ENCODE measurements around the gene CCR5AS.
"Not testable (repeated sequence)": the region's sequence is repeated elsewhere in the genome, so short reads cannot be mapped to it uniquely, and the experiment has no call there.

The CCR5AS gene

DNA sequence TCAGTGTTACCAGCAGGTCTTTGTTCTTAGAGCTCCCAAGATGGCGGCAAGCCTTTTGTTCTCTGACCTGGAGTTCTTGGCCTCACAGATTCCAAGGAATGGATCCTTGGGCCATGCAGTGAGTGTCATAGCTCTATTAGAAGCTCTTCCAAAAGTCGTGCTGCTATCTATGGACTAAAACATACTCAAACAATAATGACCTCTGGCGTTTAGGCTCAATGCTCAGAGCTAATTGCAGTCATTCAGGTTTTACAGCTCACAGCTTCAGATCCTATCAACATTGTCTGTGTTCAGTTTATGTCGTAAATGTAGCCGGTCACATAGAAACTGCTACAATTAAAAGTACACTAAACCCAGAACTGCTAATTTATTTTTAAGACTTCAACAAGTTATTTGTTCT lies 22.4 kb upstream of the CCR5AS start:
- DNase-seq (ENCODE audit: low read depth in 2 of 2): no peak

- DNase-seq (ENCODE audit: low read depth in 2 of 2): no peak
Observed at GRCh38 chr3:46427916-46428833, 21.3 kb upstream of the CCR5AS start.

DNA sequence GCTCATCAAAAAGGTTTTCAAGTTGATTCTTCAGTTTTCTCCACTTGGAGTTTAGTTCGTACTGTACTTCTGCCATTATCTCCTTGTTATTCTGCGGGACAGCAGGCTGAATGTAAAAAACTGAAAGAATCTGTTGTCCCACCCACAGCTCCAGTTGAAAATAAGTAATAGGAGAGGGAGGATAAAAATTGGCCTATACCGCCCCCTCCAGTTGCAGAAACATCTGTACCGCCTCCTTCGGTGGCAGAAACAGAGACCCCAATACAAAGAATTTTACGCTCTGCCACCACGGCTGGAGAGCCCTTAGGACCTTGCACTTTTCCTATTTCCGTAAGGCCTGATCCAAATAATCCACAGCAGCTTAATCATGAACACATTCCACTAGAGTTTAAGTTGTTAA lies 20.5 kb upstream of the CCR5AS start:
- DNase-seq (ENCODE audit: low read depth in 2 of 2): peak in 1 of 2 donors; percentile 27

GRCh38 chr3:46426476-46426875 lies 19.6 kb upstream of the CCR5AS start:
- DNase-seq (ENCODE audit: low read depth in 2 of 2): not testable (repeated sequence)

DNA sequence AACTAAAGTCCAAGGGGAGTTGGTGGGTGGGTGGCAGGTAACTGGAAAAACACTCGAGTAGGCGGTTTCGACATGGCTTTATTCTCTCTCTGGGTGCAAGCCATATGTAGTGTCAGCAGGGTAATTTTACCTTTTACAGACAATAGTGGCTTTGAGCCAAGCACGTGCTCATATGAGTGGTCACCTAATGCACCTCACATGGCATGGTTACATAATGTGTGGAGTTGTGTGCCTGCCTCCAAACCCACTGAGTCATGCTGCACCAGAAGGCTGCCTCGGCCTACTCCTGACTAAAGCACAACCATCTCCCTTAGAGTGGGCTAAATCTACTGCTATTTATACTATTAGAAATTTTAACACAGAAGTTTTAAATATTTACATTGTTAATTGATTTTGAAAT lies 16.7 kb upstream of the CCR5AS start:
- DNase-seq (ENCODE audit: low read depth in 2 of 2): peak; percentile 65 to 83

GRCh38 chr3:46422617-46423016 lies 15.8 kb upstream of the CCR5AS start:
- DNase-seq (ENCODE audit: low read depth in 2 of 2): peak in 1 of 2 donors; percentile 25

DNA sequence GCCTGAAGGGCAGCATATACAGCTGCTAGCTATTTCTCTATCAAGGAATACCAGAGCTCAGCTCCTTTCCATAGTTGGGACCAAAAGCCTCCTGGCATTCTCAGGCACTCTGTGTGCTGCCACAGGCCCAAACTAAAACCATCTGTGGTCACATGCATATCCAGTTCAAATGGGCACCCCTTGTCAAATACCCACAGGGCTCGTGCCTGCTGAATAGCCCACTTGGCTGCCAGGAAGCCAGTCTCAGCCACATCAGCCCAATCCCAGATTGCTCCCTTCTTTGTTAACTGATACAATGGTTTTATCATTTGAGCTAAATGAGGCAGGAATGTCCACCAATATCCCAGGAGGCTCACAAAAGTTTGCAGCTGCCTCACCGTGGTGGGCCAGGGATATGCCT lies 14.1 kb upstream of the CCR5AS start:
- no peak for DNase-seq (ENCODE audit: low read depth in 2 of 2)

DNA sequence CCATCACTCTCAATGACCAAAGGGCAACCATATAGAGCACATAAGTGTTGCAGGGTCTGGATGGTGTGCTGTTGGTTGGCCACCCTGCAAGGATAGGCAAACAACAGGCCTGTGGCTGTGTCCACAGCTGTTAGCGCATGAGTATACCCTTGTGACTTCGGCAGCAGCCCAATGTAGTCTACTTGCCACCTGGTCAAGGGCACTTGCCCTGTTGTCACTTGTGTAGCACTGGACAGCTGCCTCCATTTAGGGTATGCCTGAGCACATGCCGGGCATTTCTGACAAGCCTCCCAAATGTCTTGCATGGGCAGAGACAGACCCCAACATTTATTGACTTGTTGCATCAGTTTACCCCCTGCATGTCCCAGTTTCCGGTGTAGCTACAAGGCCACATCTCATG lies 12.9 kb upstream of the CCR5AS start:
- DNase-seq (ENCODE audit: low read depth in 2 of 2): no peak

GRCh38 chr3:46417841-46418611 lies 11.2 kb upstream of the CCR5AS start:
- DNase-seq (ENCODE audit: low read depth in 2 of 2): no peak

- DNase-seq (ENCODE audit: low read depth in 2 of 2): no peak
Observed at GRCh38 chr3:46416811-46417510, 10.1 kb upstream of the CCR5AS start.

DNA sequence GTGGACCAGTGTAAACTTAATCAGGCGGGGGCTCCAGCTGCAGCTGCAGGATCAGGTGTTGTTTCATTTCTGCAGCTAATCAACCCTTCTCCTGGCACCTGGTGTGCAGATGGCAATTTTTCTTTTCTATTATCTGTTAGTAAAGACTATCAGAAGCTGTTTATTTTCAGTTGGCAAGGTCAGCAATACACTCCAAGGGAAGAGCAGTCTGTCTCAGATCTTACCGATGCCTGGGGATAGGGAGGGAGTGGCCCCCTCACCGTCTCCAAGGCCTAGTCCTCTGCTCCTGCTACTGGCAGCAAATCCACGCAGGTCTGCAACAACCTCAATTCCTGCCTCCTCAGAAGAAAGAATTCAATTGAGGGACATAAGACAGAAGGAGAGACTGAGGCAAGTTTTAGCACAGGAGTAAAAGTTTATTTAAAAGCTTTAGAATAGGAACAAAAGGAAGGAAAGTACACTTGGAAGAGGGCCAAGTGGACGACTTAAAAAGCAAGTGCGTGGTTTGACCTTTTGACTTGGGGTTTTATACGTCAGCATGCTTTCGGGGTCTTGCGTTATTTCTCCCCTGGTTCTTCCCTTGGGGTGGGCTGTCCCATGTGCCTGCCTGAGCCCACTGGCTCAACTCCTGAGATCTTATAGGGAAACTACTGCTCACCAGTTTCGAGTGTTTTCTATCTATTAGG lies 9.4 kb upstream of the CCR5AS start:
- DNase-seq (ENCODE audit: low read depth in 2 of 2): peak in 1 of 2 donors; percentile 19

- no peak for DNase-seq (ENCODE audit: low read depth in 2 of 2)
Observed at GRCh38 chr3:46414739-46415138, 7.9 kb upstream of the CCR5AS start.

DNA sequence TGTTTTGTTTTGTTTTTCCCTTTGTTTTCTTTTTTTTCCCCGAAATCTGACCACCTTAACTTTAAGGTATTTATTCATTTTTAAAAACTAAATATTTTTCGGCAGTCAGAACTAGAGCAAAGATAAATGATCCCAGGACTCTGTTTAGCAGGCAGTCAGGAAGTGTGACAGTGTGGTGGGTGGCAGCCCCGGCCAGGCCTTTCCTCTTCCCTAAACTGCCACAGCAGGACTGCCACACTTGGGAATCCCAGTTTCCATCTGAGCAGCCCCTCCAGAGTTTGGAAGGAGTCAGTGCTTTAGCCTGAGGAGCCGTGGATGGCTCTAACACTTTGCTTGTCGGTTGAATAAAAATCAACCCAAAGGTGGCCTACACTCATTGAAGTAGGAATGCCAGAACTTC lies 7.1 kb upstream of the CCR5AS start:
- DNase-seq (ENCODE audit: low read depth in 2 of 2): no peak

GRCh38 chr3:46412786-46413298 lies 6.0 kb upstream of the CCR5AS start:
- peak in 1 of 2 donors; percentile 70 for DNase-seq (ENCODE audit: low read depth in 2 of 2)

DNA sequence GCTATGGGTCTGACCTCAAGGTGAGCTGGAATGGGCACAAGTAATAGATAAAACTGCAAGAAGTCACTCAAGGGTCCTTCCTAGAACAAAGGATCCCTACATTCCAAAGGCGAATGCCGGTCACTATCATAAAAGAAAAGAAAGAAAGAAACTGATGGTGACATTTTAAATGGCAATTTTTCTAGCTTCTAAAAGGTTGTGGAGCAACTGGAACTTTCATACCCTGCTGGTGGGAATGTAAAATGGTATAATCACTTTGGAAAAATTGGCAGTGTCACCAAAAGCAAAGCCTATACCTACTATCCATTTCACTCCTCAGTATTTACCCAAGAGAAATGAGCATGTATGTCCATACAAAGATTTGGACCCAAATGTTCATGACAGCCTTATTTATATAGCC lies 4.4 kb upstream of the CCR5AS start:
- DNase-seq (ENCODE audit: low read depth in 2 of 2): no peak

- no peak for DNase-seq (ENCODE audit: low read depth in 2 of 2)
Observed at GRCh38 chr3:46410669-46411068, 3.8 kb upstream of the CCR5AS start.

- no peak for DNase-seq (ENCODE audit: low read depth in 2 of 2)
Observed at GRCh38 chr3:46409739-46410489, 3.0 kb upstream of the CCR5AS start.

GRCh38 chr3:46408853-46409252 lies 2.0 kb upstream of the CCR5AS start:
- no peak for DNase-seq (ENCODE audit: low read depth in 2 of 2)

GRCh38 chr3:46407970-46408369 lies 1.1 kb upstream of the CCR5AS start:
- peak in 1 of 2 donors; percentile 52 for DNase-seq (ENCODE audit: low read depth in 2 of 2)

DNA sequence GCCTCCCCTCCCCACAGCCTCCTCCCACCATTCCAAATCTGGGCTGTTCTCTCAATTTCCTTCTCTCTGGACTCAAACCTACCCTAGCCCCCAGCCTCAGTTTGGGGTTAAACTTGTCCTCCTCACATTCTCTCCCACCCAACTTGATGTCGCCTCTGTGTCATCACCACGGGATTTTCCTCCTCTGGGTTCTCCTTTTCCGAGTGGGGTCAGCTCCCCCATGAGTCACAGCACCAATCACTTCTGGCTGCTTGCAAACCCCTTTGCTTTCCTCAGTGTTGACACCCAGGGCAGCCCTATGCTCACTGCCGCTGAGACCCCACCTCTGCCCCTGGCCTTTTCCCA lies 451 bp downstream of the CCR5AS start:
- peak in 1 of 2 donors; percentile 66 for DNase-seq (ENCODE audit: low read depth in 2 of 2)
